ENCODE measurements around the gene KBTBD2.

DNA sequence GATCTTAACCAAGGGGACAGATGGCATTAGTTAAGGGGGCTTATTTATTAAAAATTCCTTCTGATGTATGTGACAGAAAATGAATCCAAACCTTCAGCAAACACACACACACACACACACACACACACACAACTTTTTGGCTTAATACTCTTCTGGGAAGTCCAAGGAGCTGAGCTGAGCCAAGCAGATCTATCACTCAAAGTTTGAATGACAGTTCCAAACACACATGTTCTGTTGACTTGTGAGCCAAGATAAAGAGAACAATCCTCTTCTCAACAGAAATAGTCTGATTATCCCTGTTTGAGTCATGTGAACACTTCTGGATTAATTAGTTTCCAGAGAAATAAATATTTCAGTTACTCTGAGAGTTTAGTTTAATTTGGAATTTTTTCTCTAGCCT, 31.5 kb downstream of the KBTBD2 start:
- TF ChIP-seq CTCF (IDR thresholded peaks at IDR 0.05; ENCODE audit: insufficient read depth, low read length, poor library complexity, severe bottlenecking) (no peak), EZH2phosphoT487 (conservative IDR thresholded peaks at IDR 0.05; ENCODE audit: low read length) (no peak)

Measured in SU-DHL-6 (cell line).